Activated T-helper 1 cell treated with anti-CD3 and anti-CD28 coated beads, Interleukin-12 subunit alpha, Interleukin-12 subunit beta, Interleukin-2, Interleukin-4 antibody, amounts not matched to agents 30 ng/mL and 10 ng/mL and 1 ng/mL, durations not matched to agents 14 hours and 24 hours and 36 hours (primary cell): ENCODE results near the gene GIPR. TPM values are rescaled to one million over a fixed set of nuclear protein-coding genes. Genes with fewer than 3 reads are reported as not detected.
"Not testable (repeated sequence)": the region's sequence is repeated elsewhere in the genome, so short reads cannot be mapped to it uniquely, and the experiment has no call there.

ENCODE experiments used
- DNase-seq: peaks from one replicate; pipeline ENCODE4 v3.0.0; 2021; ENCODE audit warnings: low spot score
- H3K27ac Mint-ChIP-seq: one replicate; pipeline ENCODE4 v1.8.0; 2021; ENCODE audit warnings: mild to moderate bottlenecking, mixed read lengths
- H3K27me3 Mint-ChIP-seq: one replicate; pipeline ENCODE4 v1.8.0; 2022; ENCODE audit warnings: mild to moderate bottlenecking, moderate library complexity, mixed read lengths; ENCODE audit not compliant: insufficient read depth
- H3K36me3 Mint-ChIP-seq: one replicate; pipeline ENCODE4 v1.8.0; 2021; ENCODE audit warnings: low read depth, mixed read lengths
- H3K4me1 Mint-ChIP-seq: one replicate; pipeline ENCODE4 v1.8.0; 2021; ENCODE audit warnings: low read depth, mixed read lengths
- H3K4me3 Mint-ChIP-seq: one replicate; pipeline ENCODE4 v1.8.0; 2021; ENCODE audit warnings: mild to moderate bottlenecking, moderate library complexity, mixed read lengths
- H3K9me3 Mint-ChIP-seq: one replicate; pipeline ENCODE4 v1.8.0; 2021; ENCODE audit warnings: mixed read lengths
- intact Hi-C: fragments of 100-400 bp; cut with micrococcal nuclease; formaldehyde crosslinking; loops from one replicate; pipeline ENCODE4 v1.15.1; 2024
- total RNA-seq: library from RNA; stranded (reverse); gene quantifications from 2 replicates; pipeline ENCODE4 v1.2.3, GENCODE V29; 2022

The GIPR gene
- total RNA-seq, 1 donor from 2014 or later: 4.3 TPM

- H3K27ac Mint-ChIP-seq, intact Hi-C loops, H3K27me3 Mint-ChIP-seq, DNase-seq, H3K4me3 Mint-ChIP-seq, H3K9me3 Mint-ChIP-seq, H3K4me1 Mint-ChIP-seq: not testable (repeated sequence)
- H3K36me3 Mint-ChIP-seq: peaks cover 39% of the 10 kb centered on the region
Measured at GRCh38 chr19:45685045-45685444, 17.0 kb downstream of the GIPR start.

DNA sequence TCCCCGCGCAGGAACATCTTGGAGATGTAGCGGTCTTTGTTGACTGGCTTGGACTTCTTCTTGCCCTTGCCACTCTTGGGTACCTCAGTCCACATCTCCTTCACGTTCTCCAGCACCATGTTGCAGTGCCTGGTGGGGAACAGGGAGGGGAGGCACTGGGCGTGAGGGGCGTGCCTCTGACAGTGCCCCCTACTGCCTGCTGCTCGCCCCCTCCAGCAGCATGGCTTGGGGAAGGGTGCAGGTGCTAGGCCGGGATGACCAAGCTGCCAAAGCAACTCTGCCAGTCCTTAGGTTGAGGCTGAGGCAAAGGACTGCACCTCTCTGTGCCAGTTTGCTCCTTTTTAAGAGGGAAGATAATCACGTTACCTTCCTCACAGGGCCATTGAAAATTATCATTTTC is 19.6 kb downstream of the GIPR start:
- Mint-ChIP-seq H3K36me3 (peaks cover 41% of the 10 kb centered on the region), H3K27me3 (no peaks in the 10 kb centered on the region), H3K4me1 (peaks cover 9% of the 10 kb centered on the region), H3K4me3 (no peak overlapping the region), H3K27ac (no peak overlapping the region), H3K9me3 (no peaks in the 10 kb centered on the region)
- intact Hi-C loops: no loop called here
- no peak for DNase-seq

GRCh38 chr19:45691516-45692186 is 23.6 kb downstream of the GIPR start, which contains the start of gene SNRPD2:
Gene SNRPD2, minus strand, starts transcription at chr19:45691953. Its CDS starts 65 bp downstream, at chr19:45691888.
- intact Hi-C loops: loop anchor here (1.0 to 2.0 kb wide), 15 partner anchors 10 to 1657 kb away; partner anchors contain the start of genes DHX34, DMWD, ERCC1 and FBXO46
- DNase-seq: peak; percentile 94
- H3K36me3 Mint-ChIP-seq: peaks cover 25% of the 10 kb centered on the region
- peak within 1 kb of the TSS; percentile 98 for H3K4me3 Mint-ChIP-seq
- H3K27ac Mint-ChIP-seq: peak within 1 kb of the TSS; percentile 99
- no peaks in the 10 kb centered on the region for H3K27me3 Mint-ChIP-seq
- peaks cover 5% of the 10 kb centered on the region for H3K4me1 Mint-ChIP-seq
- no peaks in the 10 kb centered on the region for H3K9me3 Mint-ChIP-seq

DNA sequence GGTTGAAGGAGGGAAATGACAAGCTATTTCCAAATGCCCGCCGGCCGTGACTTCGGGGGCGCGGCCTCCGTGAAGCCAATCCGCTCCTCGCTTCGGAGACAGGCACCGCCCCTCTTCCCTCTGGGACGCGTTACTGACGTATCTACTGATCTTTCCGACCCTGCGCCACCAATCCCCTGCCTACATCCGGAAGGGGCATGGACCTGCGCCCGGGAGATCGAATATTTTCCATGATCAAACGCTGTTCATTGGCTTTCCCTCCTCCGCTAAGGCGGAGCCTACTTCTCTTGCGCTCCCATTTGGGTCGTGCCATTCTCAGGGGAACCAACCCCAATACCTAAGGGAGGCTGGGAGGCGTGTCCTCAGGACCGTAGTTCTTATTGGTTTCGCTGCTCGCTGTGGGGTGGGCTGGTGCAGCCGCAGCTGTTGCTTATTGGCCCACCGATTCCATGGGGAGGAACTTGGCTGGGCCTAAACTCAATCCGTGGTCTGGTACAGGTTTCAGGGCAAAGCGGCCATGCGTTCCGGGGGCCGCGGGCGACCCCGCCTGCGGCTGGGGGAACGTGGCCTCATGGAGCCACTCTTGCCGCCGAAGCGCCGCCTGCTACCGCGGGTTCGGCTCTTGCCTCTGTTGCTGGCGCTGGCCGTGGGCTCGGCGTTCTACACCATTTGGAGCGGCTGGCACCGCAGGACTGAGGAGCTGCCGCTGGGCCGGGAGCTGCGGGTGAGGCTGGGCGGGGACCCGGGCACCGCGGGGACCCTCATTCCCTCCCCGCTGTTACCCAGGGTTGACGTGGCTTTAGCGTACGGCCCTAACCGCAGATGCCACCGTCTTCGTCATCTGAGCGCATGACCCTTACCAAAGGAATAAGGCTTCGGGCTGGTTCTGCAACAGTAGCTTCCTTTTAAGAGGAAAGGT is 24.4 kb downstream of the GIPR start, which contains the start of gene QPCTL:
TSS of gene QPCTL (plus strand) at position 480 of the 919 bp plus-strand sequence. CDS start at position 518, 38 bp downstream.
- H3K36me3 Mint-ChIP-seq: peaks cover 21% of the 10 kb centered on the region
- peak; percentile 97 for DNase-seq
- H3K4me1 Mint-ChIP-seq: peaks cover 5% of the 10 kb centered on the region
- intact Hi-C loops: loop anchor here (1.0 to 2.0 kb wide), 15 partner anchors 11 to 1656 kb away; partner anchors contain the start of genes DHX34, DMWD, ERCC1 and FBXO46
- H3K4me3 Mint-ChIP-seq: peak within 1 kb of the TSS; percentile 98
- H3K9me3 Mint-ChIP-seq: no peaks in the 10 kb centered on the region
- H3K27ac Mint-ChIP-seq: peak within 1 kb of the TSS; percentile 99
- H3K27me3 Mint-ChIP-seq: no peaks in the 10 kb centered on the region

GRCh38 chr19:45693106-45693788 is 25.2 kb downstream of the GIPR start:
- Mint-ChIP-seq H3K36me3 (peaks cover 22% of the 10 kb centered on the region), H3K27ac (peak overlapping the region; percentile 99), H3K4me1 (peaks cover 5% of the 10 kb centered on the region), H3K4me3 (peak overlapping the region; percentile 98), H3K9me3 (no peaks in the 10 kb centered on the region), H3K27me3 (no peaks in the 10 kb centered on the region)
- peak; percentile 69 for DNase-seq
- intact Hi-C loops: loop anchor here (2.0 kb wide), 4 partner anchors 100 to 1656 kb away; partner anchors contain the start of genes DHX34 and DMWD

GRCh38 chr19:45701676-45702075 is 33.7 kb downstream of the GIPR start:
- intact Hi-C loops: no loop called here
- Mint-ChIP-seq H3K27ac (no peak overlapping the region), H3K9me3 (no peaks in the 10 kb centered on the region), H3K4me1 (no peaks in the 10 kb centered on the region), H3K4me3 (no peak overlapping the region), H3K36me3 (peaks cover 13% of the 10 kb centered on the region), H3K27me3 (no peaks in the 10 kb centered on the region)
- DNase-seq: no peak

- Mint-ChIP-seq H3K4me1 (no peaks in the 10 kb centered on the region), H3K4me3 (no peak overlapping the region), H3K36me3 (peaks cover 14% of the 10 kb centered on the region), H3K9me3 (no peaks in the 10 kb centered on the region), H3K27ac (no peak overlapping the region), H3K27me3 (no peaks in the 10 kb centered on the region)
- intact Hi-C loops: no loop called here
- no peak for DNase-seq
Measured at GRCh38 chr19:45705115-45705514, 37.1 kb downstream of the GIPR start.

DNA sequence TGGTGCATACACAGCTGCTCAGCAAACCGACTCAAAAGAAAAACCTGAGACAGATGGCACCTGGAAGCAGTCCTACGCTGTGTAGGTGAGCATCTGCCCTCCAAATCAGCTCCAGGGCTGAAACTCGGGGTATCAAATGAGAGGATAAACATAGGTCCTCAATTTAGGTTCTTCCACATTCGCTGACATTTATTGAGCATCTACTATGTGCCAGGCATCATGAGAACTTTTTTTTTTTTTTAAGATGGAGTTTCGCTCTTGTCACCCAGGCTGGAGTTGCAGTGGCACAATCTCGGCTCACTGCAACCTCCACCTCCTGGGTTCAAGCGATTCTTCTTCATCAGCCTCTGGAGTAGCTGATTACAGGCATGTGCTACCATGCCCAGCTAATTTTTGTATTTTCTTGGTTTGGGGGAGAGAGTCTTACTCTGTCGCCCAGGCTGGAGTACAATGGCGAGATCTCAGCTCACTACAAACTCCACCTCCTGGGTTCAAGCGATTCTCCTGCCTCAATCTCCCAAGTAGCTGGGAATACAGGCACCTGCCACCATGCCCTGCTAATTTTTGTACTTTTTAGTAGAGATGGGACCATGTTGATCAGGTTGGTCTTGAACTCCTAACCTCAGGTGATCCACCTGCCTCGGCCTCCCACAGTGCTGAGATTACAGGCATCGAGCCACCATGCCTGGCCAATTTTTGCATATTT is 37.8 kb downstream of the GIPR start:
- peaks cover 21% of the 10 kb centered on the region for H3K36me3 Mint-ChIP-seq

DNA sequence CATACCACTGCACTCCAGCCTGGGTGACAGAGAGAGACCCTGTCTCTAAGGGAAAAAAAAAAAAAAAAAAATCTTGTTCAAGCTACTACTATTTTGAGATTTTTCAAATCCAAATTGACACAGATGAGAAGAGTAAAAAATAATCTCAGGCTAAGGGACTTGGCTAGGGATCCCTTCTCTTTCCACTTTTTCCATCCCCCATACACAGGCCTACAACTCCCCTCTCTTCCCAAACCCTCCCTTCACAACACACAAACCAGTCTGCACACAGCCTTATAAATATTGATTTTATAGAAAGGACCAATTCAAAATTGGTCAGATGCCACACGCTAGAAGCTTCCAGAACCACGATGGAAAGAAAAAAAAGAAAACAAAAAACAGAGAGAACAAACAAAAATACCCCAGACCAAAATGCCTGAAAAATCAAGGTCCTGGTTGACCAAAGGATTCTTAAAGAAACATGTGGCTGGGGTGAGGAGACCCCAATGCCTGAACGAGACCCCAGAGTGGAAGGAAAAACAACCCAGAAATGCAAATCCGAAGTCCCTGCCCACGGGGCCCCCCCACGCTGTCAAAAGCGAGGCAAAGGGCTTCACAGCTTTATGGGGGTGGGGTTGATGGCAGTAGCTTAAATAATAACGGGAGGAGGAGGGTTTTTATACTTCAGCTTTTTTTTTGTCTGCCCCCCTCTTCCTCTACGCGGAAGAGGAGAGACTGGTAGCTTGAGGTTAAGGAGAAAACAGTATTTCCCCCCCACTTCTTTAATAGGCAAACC is 42.5 kb downstream of the GIPR start:
- intact Hi-C loops: no loop called here
- Mint-ChIP-seq H3K4me3 (no peak overlapping the region), H3K27me3 (no peaks in the 10 kb centered on the region), H3K36me3 (peaks cover 18% of the 10 kb centered on the region), H3K4me1 (peaks cover 10% of the 10 kb centered on the region), H3K9me3 (no peaks in the 10 kb centered on the region), H3K27ac (peak overlapping the region; percentile 46)
- DNase-seq: no peak

More for the DNA sequence above, 37.8 kb downstream of the GIPR start:
- no peak overlapping the region for H3K4me3 Mint-ChIP-seq
- DNase-seq: no peak
- no peaks in the 10 kb centered on the region for H3K9me3 Mint-ChIP-seq
- H3K27ac Mint-ChIP-seq: no peak overlapping the region
- intact Hi-C loops: no loop called here
- peaks cover 6% of the 10 kb centered on the region for H3K4me1 Mint-ChIP-seq
- H3K27me3 Mint-ChIP-seq: no peaks in the 10 kb centered on the region

- no peaks in the 10 kb centered on the region for H3K9me3 Mint-ChIP-seq
- no peak overlapping the region for H3K4me3 Mint-ChIP-seq
- peaks cover 23% of the 10 kb centered on the region for H3K4me1 Mint-ChIP-seq
- DNase-seq: no peak
- no peak overlapping the region for H3K27ac Mint-ChIP-seq
- H3K27me3 Mint-ChIP-seq: no peaks in the 10 kb centered on the region
- H3K36me3 Mint-ChIP-seq: peaks cover 18% of the 10 kb centered on the region
- intact Hi-C loops: no loop called here
Measured at GRCh38 chr19:45711851-45712698, 44.1 kb downstream of the GIPR start.

GRCh38 chr19:45712699-45713067 is 44.7 kb downstream of the GIPR start:
- DNase-seq: no peak
- Mint-ChIP-seq H3K4me1 (peaks cover 29% of the 10 kb centered on the region), H3K27me3 (no peaks in the 10 kb centered on the region), H3K4me3 (no peak overlapping the region), H3K27ac (no peak overlapping the region), H3K9me3 (no peaks in the 10 kb centered on the region), H3K36me3 (peaks cover 18% of the 10 kb centered on the region)
- intact Hi-C loops: no loop called here
